RWPE1 (cell line): Measurements from ENCODE around the gene IFI16.
A peak's percentile ranks its signal among the peaks of the same experiment; 100 is the strongest.
"Not testable (repeated sequence)": the region's sequence is repeated elsewhere in the genome, so short reads cannot be mapped to it uniquely, and the experiment has no call there.

Experiments
- CTCF ChIA-PET: fragments of 350-600 bp; sonication (Branson Sonifier 250); formaldehyde crosslinking; extraction: SDS; loops from one replicate; lab custom pipeline; 2021; lab: Yijun Ruan, JAX
- POLR2A ChIA-PET: fragments of 400-600 bp; formaldehyde crosslinking; extraction: SDS; loops from one replicate; lab custom pipeline; 2020; ENCODE audit warnings: antibody characterized with exemption; ENCODE audit not compliant: low non-redundant PET; lab: Yijun Ruan, JAX
- DNase-seq: peaks from one replicate; pipeline ENCODE4 v3.0.0; 2012; ENCODE audit warnings: low spot score
- H3K27ac ChIP-seq: fragments of 450-650 bp; 2 replicates; pipeline ENCODE4 v1.5.1; 2017
- TF ChIP-seq, protein P1 (sequence below): fragments of 450-650 bp; conservative IDR thresholded peaks from 2 replicates; pipeline ENCODE4 v1.5.1; 2017; ENCODE audit warnings: low read depth, mild to moderate bottlenecking

Gene IFI16

DNA sequence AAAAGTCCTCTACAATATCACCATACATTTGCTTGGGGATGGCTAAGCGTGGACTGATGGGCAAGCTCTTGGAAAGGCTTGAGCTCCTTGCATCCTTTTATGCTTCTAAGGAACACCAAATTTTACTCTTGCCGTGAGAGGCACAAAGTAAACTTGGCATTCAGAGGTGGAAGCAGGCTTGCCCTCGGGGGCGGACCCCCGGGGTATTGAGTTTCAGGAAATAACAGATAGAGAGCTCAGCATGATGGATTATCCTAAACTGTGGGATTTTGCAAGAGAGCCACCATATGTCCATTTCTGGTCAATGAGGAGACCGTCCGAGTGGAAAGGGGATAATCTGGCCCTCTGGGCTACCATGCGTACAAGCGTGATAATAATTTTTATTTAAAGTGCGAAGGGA is 14.0 kb downstream of the IFI16 start:
- TF ChIP-seq, protein P1, sequence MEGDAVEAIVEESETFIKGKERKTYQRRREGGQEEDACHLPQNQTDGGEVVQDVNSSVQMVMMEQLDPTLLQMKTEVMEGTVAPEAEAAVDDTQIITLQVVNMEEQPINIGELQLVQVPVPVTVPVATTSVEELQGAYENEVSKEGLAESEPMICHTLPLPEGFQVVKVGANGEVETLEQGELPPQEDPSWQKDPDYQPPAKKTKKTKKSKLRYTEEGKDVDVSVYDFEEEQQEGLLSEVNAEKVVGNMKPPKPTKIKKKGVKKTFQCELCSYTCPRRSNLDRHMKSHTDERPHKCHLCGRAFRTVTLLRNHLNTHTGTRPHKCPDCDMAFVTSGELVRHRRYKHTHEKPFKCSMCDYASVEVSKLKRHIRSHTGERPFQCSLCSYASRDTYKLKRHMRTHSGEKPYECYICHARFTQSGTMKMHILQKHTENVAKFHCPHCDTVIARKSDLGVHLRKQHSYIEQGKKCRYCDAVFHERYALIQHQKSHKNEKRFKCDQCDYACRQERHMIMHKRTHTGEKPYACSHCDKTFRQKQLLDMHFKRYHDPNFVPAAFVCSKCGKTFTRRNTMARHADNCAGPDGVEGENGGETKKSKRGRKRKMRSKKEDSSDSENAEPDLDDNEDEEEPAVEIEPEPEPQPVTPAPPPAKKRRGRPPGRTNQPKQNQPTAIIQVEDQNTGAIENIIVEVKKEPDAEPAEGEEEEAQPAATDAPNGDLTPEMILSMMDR = no peak
- ChIA-PET POLR2A (no interaction called here), CTCF (interaction anchor here (0.6 kb wide), 1 partner anchor 15 kb away, joined by 3 read pairs; no protein-coding TSS in a partner anchor)
- no peak for DNase-seq
- H3K27ac ChIP-seq = no peak overlapping the region

DNA sequence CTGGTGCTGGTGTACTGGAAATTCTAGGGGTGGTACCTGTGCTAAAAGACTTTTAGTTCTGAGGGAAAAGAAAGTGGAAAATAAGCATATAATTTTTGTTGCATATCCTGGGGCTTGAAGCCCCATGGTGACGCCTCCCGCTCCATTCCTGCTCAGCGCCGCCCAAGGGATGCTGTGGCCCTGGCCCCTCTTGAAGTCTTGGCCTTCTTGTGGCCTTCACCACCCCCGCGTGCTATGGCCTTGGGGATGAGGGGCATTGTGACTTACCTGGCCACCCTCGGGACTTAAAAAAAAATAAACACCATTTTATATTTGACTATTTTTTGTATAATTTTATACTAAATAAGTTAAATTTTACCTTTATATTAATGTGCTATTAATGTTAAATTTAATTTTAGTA is 15.3 kb downstream of the IFI16 start:
- CTCF ChIA-PET = interaction anchor here (0.6 kb wide), 1 partner anchor 30 kb away, joined by 4 read pairs; no protein-coding TSS in a partner anchor
- no peak for DNase-seq
- POLR2A ChIA-PET = no interaction called here
- H3K27ac ChIP-seq = no peak overlapping the region
- TF ChIP-seq, protein P1 = no peak

DNA sequence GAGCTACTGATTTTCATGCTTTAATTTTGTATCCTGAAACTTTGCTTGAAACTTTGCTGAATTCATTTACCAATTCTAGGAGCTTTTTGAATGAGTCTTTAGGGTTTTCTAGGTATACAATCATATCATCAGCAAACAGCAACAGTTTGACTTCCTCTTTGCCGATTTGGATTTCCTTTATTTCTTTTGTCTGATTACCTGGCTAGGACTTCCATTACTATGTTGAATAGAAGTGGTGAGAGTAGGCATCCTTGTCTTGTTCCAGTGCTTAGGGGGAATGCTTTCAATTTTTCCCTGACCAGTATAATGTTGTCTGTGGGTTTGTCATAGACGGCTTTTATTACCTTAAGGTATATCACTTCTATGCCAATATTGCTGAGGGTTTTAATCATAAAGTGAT is 17.1 kb downstream of the IFI16 start:
- DNase-seq, CTCF ChIA-PET, POLR2A ChIA-PET, H3K27ac ChIP-seq: not testable (repeated sequence)

DNA sequence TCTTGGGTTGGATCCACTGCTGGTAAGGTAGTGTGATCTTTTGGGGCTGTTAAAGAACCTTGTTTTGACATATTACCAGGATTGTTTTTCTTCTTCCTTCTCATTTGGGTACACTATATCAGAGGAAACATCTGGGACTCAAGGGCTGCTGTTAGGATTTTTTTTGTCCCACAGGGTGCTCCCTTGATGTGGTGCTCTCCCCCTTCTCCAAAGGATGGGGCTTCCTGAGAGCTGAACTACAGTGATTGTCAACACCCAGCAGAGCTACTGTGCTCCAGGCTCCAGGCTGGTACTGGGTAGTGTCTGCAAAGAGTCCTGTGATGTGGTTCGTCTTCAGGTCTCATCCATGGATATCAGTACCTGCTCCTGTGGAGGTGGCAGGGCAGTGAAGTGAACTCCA is 20.6 kb downstream of the IFI16 start:
- no peak for DNase-seq
- ChIA-PET POLR2A (no interaction called here), CTCF (interaction anchor here (0.6 kb wide), 1 partner anchor 43 kb away, joined by 5 read pairs; no protein-coding TSS in a partner anchor)
- TF ChIP-seq, protein P1 = no peak
- no peak overlapping the region for H3K27ac ChIP-seq

DNA sequence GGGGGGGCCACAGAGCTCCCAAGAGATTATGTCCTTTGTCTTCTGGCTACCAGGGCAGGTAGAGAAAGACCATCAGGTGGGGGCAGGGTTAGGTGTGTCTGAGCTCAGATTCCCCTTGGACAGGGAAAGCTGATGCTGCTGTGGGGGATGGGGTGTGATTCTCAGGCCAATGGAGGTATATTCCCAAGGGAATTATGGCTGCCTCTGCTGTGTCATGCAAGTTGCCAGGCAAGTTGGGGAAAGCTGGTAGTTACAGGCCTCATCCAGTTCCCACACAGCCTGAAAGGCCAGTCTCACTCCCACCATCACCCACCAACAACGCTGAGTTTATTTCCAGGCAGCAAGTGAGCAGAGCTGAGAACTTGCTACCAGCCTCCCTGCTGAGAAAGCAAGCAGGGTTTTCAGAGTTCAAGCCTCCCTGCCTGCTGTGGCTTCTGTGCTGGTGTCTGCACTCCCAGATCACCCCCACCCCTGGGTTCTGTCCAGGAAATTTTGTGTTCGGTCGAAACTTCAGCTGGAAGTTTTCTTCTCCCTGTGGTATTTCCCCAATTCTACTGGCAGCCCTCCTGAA is 21.3 kb downstream of the IFI16 start:
- POLR2A ChIA-PET = no interaction called here
- TF ChIP-seq, protein P1 = no peak
- 0 out of 2 replicates have a peak overlapping the region, but pooled peaks have one; percentile 12 for H3K27ac ChIP-seq
- CTCF ChIA-PET = no interaction called here
- DNase-seq = no peak

DNA sequence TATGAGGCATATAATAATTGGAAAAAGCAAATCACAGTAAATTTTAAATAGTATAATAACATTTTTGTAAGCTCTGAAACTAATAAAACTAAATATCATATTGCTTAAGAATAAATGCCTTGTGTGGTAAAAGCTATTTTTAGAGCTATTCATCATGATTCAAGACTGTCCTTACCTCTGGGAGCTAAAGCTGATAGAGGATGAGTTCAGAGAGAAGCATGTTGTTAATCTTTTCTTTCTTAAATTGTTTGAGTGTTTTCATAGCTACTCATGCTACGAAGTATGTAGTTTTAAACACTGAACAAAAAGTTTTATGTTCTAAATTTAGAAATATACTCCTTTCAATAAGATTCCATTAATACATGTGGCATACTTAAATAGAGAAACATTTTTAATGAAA is 30.5 kb downstream of the IFI16 start:
- DNase-seq = no peak
- POLR2A ChIA-PET = no interaction called here
- TF ChIP-seq, protein P1 = no peak
- CTCF ChIA-PET = interaction anchor here (0.8 kb wide), 1 partner anchor 32 kb away, joined by 3 read pairs; no protein-coding TSS in a partner anchor
- no peak overlapping the region for H3K27ac ChIP-seq
